Measurements from ENCODE around the gene ANAPC15.

ANAPC15 gene

DNA sequence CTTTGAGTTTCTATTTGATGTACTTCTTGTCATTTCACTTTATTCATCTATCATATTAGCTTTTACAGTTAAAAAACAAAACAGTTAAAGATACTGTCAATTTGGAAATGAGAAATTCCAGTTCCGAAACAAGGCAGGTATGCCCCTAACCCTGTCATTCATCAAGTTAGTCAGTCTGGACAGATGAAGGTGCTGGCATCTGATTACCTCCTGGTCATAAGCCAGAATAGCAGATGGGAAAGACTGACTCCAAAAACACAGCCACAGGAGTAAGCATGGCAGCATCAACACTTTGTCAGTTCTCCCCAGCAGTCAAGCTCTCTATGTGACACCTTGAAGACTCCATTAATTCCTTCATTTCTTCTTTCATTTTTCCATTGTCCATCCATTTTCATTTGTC lies 27.5 kb downstream of the ANAPC15 start:
- DNase-seq (ENCODE audit: low spot score) = no peak

GRCh38 chr11:72084076-72084475 lies 28.4 kb downstream of the ANAPC15 start:
- no peak for DNase-seq (ENCODE audit: low spot score)

- DNase-seq (ENCODE audit: low spot score) = no peak
Measured at GRCh38 chr11:72083414-72083813, 29.1 kb downstream of the ANAPC15 start.

DNA sequence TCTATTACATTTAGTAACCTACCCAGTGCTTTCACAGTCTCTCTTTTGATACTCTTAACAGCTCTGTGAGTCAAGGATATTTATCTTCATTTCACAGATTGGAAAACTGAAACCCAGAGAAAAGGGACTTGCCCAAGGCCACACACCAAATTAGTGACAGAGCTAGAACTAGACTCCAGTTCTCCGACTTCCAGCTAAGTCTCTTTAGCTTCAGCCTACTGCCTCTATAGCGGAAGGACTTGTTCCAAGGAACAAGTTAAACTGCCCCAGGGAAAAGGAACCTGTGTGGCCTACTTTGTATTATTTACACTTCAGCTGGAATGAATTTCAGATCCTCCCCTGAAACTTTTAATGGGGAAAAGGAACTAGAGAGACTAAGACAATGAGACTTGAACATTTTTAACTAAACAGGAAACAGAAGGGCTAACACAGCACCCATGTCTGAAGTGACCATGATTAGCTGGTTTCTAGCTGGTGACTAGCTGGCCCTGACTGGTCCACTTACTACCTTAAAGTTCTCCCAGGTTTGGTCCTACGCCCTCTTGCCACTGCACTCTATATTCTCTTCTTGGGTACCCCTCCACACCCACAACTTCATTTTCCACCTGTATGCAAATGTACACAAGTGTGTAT lies 30.6 kb downstream of the ANAPC15 start:
- no peak for DNase-seq (ENCODE audit: low spot score)

GRCh38 chr11:72081184-72081644 lies 31.3 kb downstream of the ANAPC15 start:
- no peak for DNase-seq (ENCODE audit: low spot score)

- peak; percentile 90 for DNase-seq (ENCODE audit: low spot score)
Measured at GRCh38 chr11:72080326-72081183, 31.9 kb downstream of the ANAPC15 start, which contains the start of the genes LRRC51 and NUMA1. LRRC51 (plus strand) TSS chr11:72080850; CDS start chr11:72089084, 8,234 bp downstream. NUMA1 (minus strand) TSS chr11:72080542; CDS start chr11:72035943, 44,599 bp downstream.

DNA sequence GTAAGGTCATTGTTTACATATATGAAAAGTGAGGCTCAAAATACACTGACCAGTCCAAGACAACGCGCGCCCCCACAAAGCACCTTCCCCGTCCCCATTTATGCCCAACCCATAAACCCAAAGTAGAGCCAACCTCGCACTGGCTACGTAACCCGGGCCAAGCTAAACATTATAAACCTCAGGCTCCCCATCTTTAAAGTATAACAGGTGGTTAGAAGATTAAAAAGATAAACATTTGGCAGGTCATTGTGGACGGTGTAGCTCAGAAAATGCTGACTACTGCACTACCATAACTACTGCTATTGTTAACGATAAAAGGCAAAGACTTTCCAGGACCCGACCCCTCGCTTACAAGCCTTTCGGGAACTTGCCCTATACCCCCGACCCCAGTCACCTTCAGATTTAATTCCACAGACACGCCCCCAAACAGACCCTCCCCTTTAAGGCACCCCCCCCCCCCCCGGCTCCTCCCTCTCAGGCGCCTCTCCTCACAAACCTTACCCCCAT lies 32.6 kb downstream of the ANAPC15 start:
- DNase-seq (ENCODE audit: low spot score) = no peak

- no peak for DNase-seq (ENCODE audit: low spot score)
Measured at GRCh38 chr11:72078477-72078876, 34.0 kb downstream of the ANAPC15 start.

- no peak for DNase-seq (ENCODE audit: low spot score)
Measured at GRCh38 chr11:72075756-72076155, 36.7 kb downstream of the ANAPC15 start.

DNA sequence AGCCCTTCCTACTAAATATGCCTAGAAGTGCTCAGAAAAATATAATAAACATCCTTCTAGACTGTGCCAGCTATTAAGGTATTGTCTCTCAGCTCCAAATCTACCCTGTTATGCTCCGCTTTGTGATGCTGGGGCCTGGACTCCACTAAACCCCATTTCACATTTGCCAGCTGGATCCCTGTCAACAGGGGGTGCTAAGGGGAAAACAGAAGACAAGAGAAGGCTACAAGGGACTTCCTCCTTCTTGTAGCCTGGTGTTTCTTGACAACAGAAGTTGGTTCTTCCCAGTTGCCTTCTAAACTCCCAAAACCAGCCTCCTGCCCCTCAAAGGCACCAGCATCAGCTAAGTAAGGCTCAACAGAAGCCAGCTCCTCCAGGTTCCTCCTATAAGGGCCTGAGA lies 37.4 kb downstream of the ANAPC15 start:
- no peak for DNase-seq (ENCODE audit: low spot score)

GRCh38 chr11:72072348-72072747 lies 40.1 kb downstream of the ANAPC15 start:
- no peak for DNase-seq (ENCODE audit: low spot score)

DNA sequence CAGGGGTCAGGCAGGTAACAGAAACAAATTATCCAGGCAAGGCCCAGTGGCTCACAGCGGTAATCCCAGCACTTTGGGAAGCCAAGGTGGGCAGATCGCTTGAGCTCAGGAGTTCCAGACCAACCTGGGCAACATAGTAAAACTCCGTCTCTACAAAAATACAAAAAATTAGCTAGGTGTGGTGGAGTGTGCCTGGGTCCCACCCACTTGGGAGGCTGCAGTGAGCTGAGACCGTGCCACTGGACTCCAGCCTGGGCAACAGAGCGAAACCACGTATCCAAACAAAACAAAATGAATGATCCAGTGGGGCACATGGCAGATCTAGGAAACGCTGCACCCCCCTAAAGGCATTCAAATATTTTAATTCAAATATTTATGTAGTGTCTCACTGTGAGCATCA lies 42.0 kb downstream of the ANAPC15 start:
- DNase-seq (ENCODE audit: low spot score) = no peak

DNA sequence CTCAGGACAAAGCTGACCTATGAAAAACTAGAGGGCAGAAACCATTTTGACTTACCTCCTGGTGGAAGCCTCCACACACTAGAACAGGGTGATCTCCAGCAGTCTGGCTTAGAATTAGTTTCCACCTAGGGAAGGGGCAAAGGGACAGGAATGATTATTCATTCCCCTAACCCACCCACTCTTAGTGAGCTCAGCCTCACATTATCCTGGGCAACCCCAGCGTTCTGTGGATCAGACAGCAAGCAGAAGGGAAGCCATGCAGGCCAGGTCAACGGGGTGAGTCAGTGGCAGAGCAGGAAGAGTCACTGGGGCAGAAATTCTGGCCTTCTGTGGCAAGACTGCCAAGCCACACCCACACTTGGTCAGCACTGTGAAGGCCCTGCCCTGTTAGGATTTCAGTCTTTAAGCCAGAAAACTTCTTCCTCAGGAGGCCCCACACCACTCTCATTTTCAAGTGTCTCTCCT lies 42.7 kb downstream of the ANAPC15 start:
- peak; percentile 47 for DNase-seq (ENCODE audit: low spot score)

GRCh38 chr11:72069200-72069599 lies 43.3 kb downstream of the ANAPC15 start:
- no peak for DNase-seq (ENCODE audit: low spot score)

- no peak for DNase-seq (ENCODE audit: low spot score)
Measured at GRCh38 chr11:72067676-72068075, 44.8 kb downstream of the ANAPC15 start.

GRCh38 chr11:72067266-72067665 lies 45.2 kb downstream of the ANAPC15 start:
- no peak for DNase-seq (ENCODE audit: low spot score)

- no peak for DNase-seq (ENCODE audit: low spot score)
Measured at GRCh38 chr11:72066855-72067254, 45.6 kb downstream of the ANAPC15 start.

DNA sequence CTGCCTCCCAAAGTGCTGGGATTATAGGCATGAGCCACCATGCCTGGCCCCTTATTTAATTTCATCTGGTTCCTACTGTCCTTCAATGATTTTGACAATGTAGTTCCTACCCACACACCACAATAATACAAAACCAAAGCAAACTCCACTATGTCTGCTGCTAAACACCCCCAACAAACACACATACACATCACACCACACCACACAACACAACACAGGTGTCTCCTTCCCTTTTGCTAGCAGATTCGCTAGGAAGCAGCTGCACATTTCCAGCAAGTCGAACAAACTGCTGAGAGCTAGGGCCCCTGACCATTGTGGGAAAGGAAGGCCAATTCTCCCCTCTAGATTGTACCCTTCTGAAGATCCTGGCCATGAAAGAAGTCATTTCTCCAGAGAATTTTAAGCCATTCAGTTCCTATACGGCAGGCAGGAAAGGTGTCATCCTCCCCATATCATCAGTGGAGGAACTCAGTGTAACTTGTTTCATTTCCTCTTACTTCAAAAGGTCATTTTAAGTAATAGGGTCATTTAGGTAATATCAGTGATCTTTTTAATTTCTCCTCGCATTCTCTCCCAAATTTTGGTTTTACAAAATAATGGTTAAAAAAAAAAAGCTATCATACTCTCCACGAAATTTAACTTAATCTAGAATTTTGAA lies 50.6 kb downstream of the ANAPC15 start:
- DNase-seq (ENCODE audit: low spot score) = no peak

Measured in iPS-NIHi11 (cell line).